Ovary (tissue), 3 donors: ENCODE measurements around the gene ANKZF1.

Source experiments
- CTCF ChIP-seq, 3 donors: fragments of 450-650 bp in 2 of 3; fragments of 200-600 bp in 1 of 3; IDR thresholded peaks; one replicate each; pipeline versions ENCODE4 v1.5.1 to v1.8.0; 2016 to 2022; ENCODE audit warnings: antibody characterized with exemption in 3 of 3, mild to moderate bottlenecking in 1 of 3
- EP300 ChIP-seq: sonication (generic); formaldehyde crosslinking; IDR thresholded peaks from one replicate; pipeline ENCODE4 v1.6.1; 2017; ENCODE audit warnings: antibody characterized with exemption
- POLR2A ChIP-seq: fragments of 450-650 bp; IDR thresholded peaks from one replicate; pipeline ENCODE4 v1.6.1; 2017; ENCODE audit warnings: antibody characterized with exemption, mild to moderate bottlenecking, moderate library complexity
- donor health status: DM: no; HTN: no; CAD: no.

DNA sequence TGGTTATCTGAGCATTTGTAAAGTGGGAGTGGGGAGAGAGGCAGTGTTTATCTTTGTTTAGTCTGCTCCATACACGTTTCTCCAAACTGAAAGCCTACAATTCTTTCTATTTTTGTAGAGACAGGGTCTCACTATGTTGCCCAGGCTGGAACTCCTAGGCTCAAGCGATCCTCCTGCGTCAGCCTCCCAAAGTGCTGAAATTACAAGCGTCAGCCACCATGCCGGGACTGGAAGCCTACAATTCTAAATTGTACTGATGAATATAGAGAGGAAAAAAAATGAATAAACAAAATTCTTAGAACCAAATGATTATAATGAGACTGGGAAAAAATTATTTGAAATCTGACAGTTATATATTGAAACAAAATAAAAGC lies 24.5 kb upstream of the ANKZF1 start:
- TF ChIP-seq CTCF (IDR thresholded peaks at IDR 0.05) (no peak), EP300 (no peak), POLR2A (no peak)
